ENCODE measurements around the gene MGAT4D.
"Not testable (repeated sequence)": the region's sequence is repeated elsewhere in the genome, so short reads cannot be mapped to it uniquely, and the experiment has no call there.

Gene MGAT4D

GRCh38 chr4:140485939-140486338, 12.2 kb downstream of the MGAT4D start:
- Histone ChIP-seq H3K4me1 (ENCODE audit: control insufficient read depth, insufficient read depth, low read length) (no peaks in the 10 kb centered on the region), H3K9me3 (ENCODE audit: control insufficient read depth, insufficient read depth, low read depth, low read length) (peaks cover 6% of the 10 kb centered on the region; the same call in 1 of the 2 replicates), H3K27ac (ENCODE audit: low read depth, low read length) (no peak overlapping the region), H3K27me3 (ENCODE audit: control insufficient read depth, insufficient read depth, low read length) (no peaks in the 10 kb centered on the region), H3K9ac (ENCODE audit: low read length) (no peak overlapping the region), H3K4me3 (ENCODE audit: low read depth, low read length) (no peak overlapping the region), H3K36me3 (ENCODE audit: control insufficient read depth, insufficient read depth, low read length) (no peaks in the 10 kb centered on the region)

GRCh38 chr4:140483445-140483844, 14.6 kb downstream of the MGAT4D start:
- Histone ChIP-seq H3K9me3 (ENCODE audit: control insufficient read depth, insufficient read depth, low read depth, low read length) (peaks cover 6% of the 10 kb centered on the region; the same call in 1 of the 2 replicates), H3K9ac (ENCODE audit: low read length) (no peak overlapping the region), H3K4me3 (ENCODE audit: low read depth, low read length) (no peak overlapping the region), H3K27me3 (ENCODE audit: control insufficient read depth, insufficient read depth, low read length) (no peaks in the 10 kb centered on the region), H3K36me3 (ENCODE audit: control insufficient read depth, insufficient read depth, low read length) (no peaks in the 10 kb centered on the region), H3K27ac (ENCODE audit: low read depth, low read length) (no peak overlapping the region), H3K4me1 (ENCODE audit: control insufficient read depth, insufficient read depth, low read length) (no peaks in the 10 kb centered on the region)

GRCh38 chr4:140472156-140472555, 25.9 kb downstream of the MGAT4D start:
- Histone ChIP-seq H3K4me1 (ENCODE audit: control insufficient read depth, insufficient read depth, low read length) (no peaks in the 10 kb centered on the region), H3K4me3 (ENCODE audit: low read depth, low read length) (no peak overlapping the region), H3K27ac (ENCODE audit: low read depth, low read length) (no peak overlapping the region), H3K27me3 (ENCODE audit: control insufficient read depth, insufficient read depth, low read length) (no peaks in the 10 kb centered on the region), H3K9me3 (ENCODE audit: control insufficient read depth, insufficient read depth, low read depth, low read length) (no peaks in the 10 kb centered on the region), H3K36me3 (ENCODE audit: control insufficient read depth, insufficient read depth, low read length) (no peaks in the 10 kb centered on the region), H3K9ac (ENCODE audit: low read length) (no peak overlapping the region)

- H3K9ac ChIP-seq (ENCODE audit: low read length) = no peak overlapping the region
- no peak overlapping the region for H3K4me3 ChIP-seq (ENCODE audit: low read depth, low read length)
- no peaks in the 10 kb centered on the region for H3K27me3 ChIP-seq (ENCODE audit: control insufficient read depth, insufficient read depth, low read length)
- H3K27ac ChIP-seq (ENCODE audit: low read depth, low read length) = no peak overlapping the region
- H3K9me3 ChIP-seq (ENCODE audit: control insufficient read depth, insufficient read depth, low read depth, low read length) = no peaks in the 10 kb centered on the region
- H3K4me1 ChIP-seq (ENCODE audit: control insufficient read depth, insufficient read depth, low read length) = no peaks in the 10 kb centered on the region
- H3K36me3 ChIP-seq (ENCODE audit: control insufficient read depth, insufficient read depth, low read length) = no peaks in the 10 kb centered on the region
Observed at GRCh38 chr4:140469791-140470733, 28.0 kb downstream of the MGAT4D start.

- no peaks in the 10 kb centered on the region for H3K4me1 ChIP-seq (ENCODE audit: control insufficient read depth, insufficient read depth, low read length)
- H3K36me3 ChIP-seq (ENCODE audit: control insufficient read depth, insufficient read depth, low read length) = no peaks in the 10 kb centered on the region
- no peaks in the 10 kb centered on the region for H3K9me3 ChIP-seq (ENCODE audit: control insufficient read depth, insufficient read depth, low read depth, low read length)
- H3K4me3 ChIP-seq (ENCODE audit: low read depth, low read length) = no peak overlapping the region
- H3K27me3 ChIP-seq (ENCODE audit: control insufficient read depth, insufficient read depth, low read length) = no peaks in the 10 kb centered on the region
- no peak overlapping the region for H3K9ac ChIP-seq (ENCODE audit: low read length)
- H3K27ac ChIP-seq (ENCODE audit: low read depth, low read length) = no peak overlapping the region
Observed at GRCh38 chr4:140466146-140466545, 31.9 kb downstream of the MGAT4D start.

GRCh38 chr4:140463614-140464013, 34.5 kb downstream of the MGAT4D start:
- Histone ChIP-seq H3K27me3 (ENCODE audit: control insufficient read depth, insufficient read depth, low read length) (no peaks in the 10 kb centered on the region), H3K36me3 (ENCODE audit: control insufficient read depth, insufficient read depth, low read length) (no peaks in the 10 kb centered on the region), H3K4me3 (ENCODE audit: low read depth, low read length) (no peak overlapping the region), H3K27ac (ENCODE audit: low read depth, low read length) (no peak overlapping the region), H3K9me3 (ENCODE audit: control insufficient read depth, insufficient read depth, low read depth, low read length) (no peaks in the 10 kb centered on the region), H3K4me1 (ENCODE audit: control insufficient read depth, insufficient read depth, low read length) (no peaks in the 10 kb centered on the region), H3K9ac (ENCODE audit: low read length) (no peak overlapping the region)

GRCh38 chr4:140463182-140463581, 34.9 kb downstream of the MGAT4D start:
- H3K4me3 ChIP-seq (ENCODE audit: low read depth, low read length) = no peak overlapping the region
- H3K36me3 ChIP-seq (ENCODE audit: control insufficient read depth, insufficient read depth, low read length) = no peaks in the 10 kb centered on the region
- H3K4me1 ChIP-seq (ENCODE audit: control insufficient read depth, insufficient read depth, low read length) = no peaks in the 10 kb centered on the region
- H3K9me3 ChIP-seq (ENCODE audit: control insufficient read depth, insufficient read depth, low read depth, low read length) = no peaks in the 10 kb centered on the region
- no peak overlapping the region for H3K27ac ChIP-seq (ENCODE audit: low read depth, low read length)
- H3K27me3 ChIP-seq (ENCODE audit: control insufficient read depth, insufficient read depth, low read length) = no peaks in the 10 kb centered on the region
- no peak overlapping the region for H3K9ac ChIP-seq (ENCODE audit: low read length)

- no peak overlapping the region for H3K4me3 ChIP-seq (ENCODE audit: low read depth, low read length)
- H3K27ac ChIP-seq (ENCODE audit: low read depth, low read length) = no peak overlapping the region
- H3K4me1 ChIP-seq (ENCODE audit: control insufficient read depth, insufficient read depth, low read length) = no peaks in the 10 kb centered on the region
- no peak overlapping the region for H3K9ac ChIP-seq (ENCODE audit: low read length)
- no peaks in the 10 kb centered on the region for H3K9me3 ChIP-seq (ENCODE audit: control insufficient read depth, insufficient read depth, low read depth, low read length)
- H3K27me3 ChIP-seq (ENCODE audit: control insufficient read depth, insufficient read depth, low read length) = no peaks in the 10 kb centered on the region
- H3K36me3 ChIP-seq (ENCODE audit: control insufficient read depth, insufficient read depth, low read length) = no peaks in the 10 kb centered on the region
Observed at GRCh38 chr4:140450352-140450751, 47.7 kb downstream of the MGAT4D start.

GRCh38 chr4:140448830-140449229, 49.3 kb downstream of the MGAT4D start:
- Histone ChIP-seq H3K4me1 (ENCODE audit: control insufficient read depth, insufficient read depth, low read length) (no peaks in the 10 kb centered on the region), H3K9me3 (ENCODE audit: control insufficient read depth, insufficient read depth, low read depth, low read length) (peaks cover 4% of the 10 kb centered on the region; the same call in 1 of the 2 replicates), H3K4me3 (ENCODE audit: low read depth, low read length) (no peak overlapping the region), H3K36me3 (ENCODE audit: control insufficient read depth, insufficient read depth, low read length) (no peaks in the 10 kb centered on the region), H3K9ac (ENCODE audit: low read length) (no peak overlapping the region), H3K27me3 (ENCODE audit: control insufficient read depth, insufficient read depth, low read length) (no peaks in the 10 kb centered on the region), H3K27ac (ENCODE audit: low read depth, low read length) (no peak overlapping the region)

- peaks cover 4% of the 10 kb centered on the region; the same call in 1 of the 2 replicates for H3K9me3 ChIP-seq (ENCODE audit: control insufficient read depth, insufficient read depth, low read depth, low read length)
- no peak overlapping the region for H3K4me3 ChIP-seq (ENCODE audit: low read depth, low read length)
- no peaks in the 10 kb centered on the region for H3K4me1 ChIP-seq (ENCODE audit: control insufficient read depth, insufficient read depth, low read length)
- H3K27me3 ChIP-seq (ENCODE audit: control insufficient read depth, insufficient read depth, low read length) = no peaks in the 10 kb centered on the region
- no peaks in the 10 kb centered on the region for H3K36me3 ChIP-seq (ENCODE audit: control insufficient read depth, insufficient read depth, low read length)
- H3K27ac ChIP-seq (ENCODE audit: low read depth, low read length) = no peak overlapping the region
- no peak overlapping the region for H3K9ac ChIP-seq (ENCODE audit: low read length)
Observed at GRCh38 chr4:140448162-140448561, 49.9 kb downstream of the MGAT4D start.

- not testable (repeated sequence) for H3K4me1 ChIP-seq (ENCODE audit: control insufficient read depth, insufficient read depth, low read length); H3K9me3 ChIP-seq (ENCODE audit: control insufficient read depth, insufficient read depth, low read depth, low read length); H3K4me3 ChIP-seq (ENCODE audit: low read depth, low read length); H3K36me3 ChIP-seq (ENCODE audit: control insufficient read depth, insufficient read depth, low read length); H3K9ac ChIP-seq (ENCODE audit: low read length); H3K27me3 ChIP-seq (ENCODE audit: control insufficient read depth, insufficient read depth, low read length); H3K27ac ChIP-seq (ENCODE audit: low read depth, low read length)
Observed at GRCh38 chr4:140444347-140444746, 53.7 kb downstream of the MGAT4D start.

All from HUES6 (cell line).